Mucosa of descending colon (tissue), 3 donors: ENCODE data around the gene ASB16. TPM values are rescaled to one million over a fixed set of nuclear protein-coding genes. Genes with fewer than 3 reads are reported as not detected.

Source experiments
- ATAC-seq: fragments of 200-7000 bp; cut with Tn5 transposase; one replicate; pipeline ENCODE4 v1.9.1; 2020; ENCODE audit warnings: mild to moderate bottlenecking, moderate library complexity
- DNase-seq, 3 donors: peaks; one replicate each; pipeline ENCODE4 v3.0.0-alpha.2; 2020
- H3K36me3 ChIP-seq: fragments of 200-600 bp; one replicate; pipeline ENCODE4 v1.8.0; 2021; ENCODE audit warnings: low read depth, mild to moderate bottlenecking
- H3K4me1 ChIP-seq: fragments of 200-600 bp; one replicate; pipeline ENCODE4 v1.8.0; 2021; ENCODE audit warnings: low read depth, mild to moderate bottlenecking
- H3K4me3 ChIP-seq: fragments of 200-600 bp; one replicate; pipeline ENCODE4 v1.8.0; 2021; ENCODE audit warnings: mild to moderate bottlenecking
- H3K9me3 ChIP-seq: fragments of 200-600 bp; one replicate; pipeline ENCODE4 v1.8.0; 2021; ENCODE audit warnings: mild to moderate bottlenecking
- intact Hi-C, 2 donors: fragments of 100-400 bp; cut with DNase I in 1 of 2; cut with micrococcal nuclease in 1 of 2; formaldehyde crosslinking; loops; one replicate each; pipeline versions ENCODE4 v1.11.0 to v1.11.1; 2022; cut with DNase I, micrococcal nuclease
- total RNA-seq, 3 donors: library from RNA; stranded (reverse); fragmentation: NEBNext Ultra II Directional in 2 of 3; extraction: Animal tissue kit (Norgen Biotek cat#: 25700) in 2 of 3; gene quantifications; one replicate each; pipeline versions ENCODE4 v1.2.1 to v1.2.4, GENCODE V29; 2021 to 2023
- TF ChIP-seq, protein P1 (sequence below): fragments of 200-600 bp; IDR thresholded peaks from one replicate; pipeline ENCODE4 v1.8.0; 2022; ENCODE audit warnings: antibody characterized with exemption, mild to moderate bottlenecking
- donor health status: DM: no; HTN: no; CAD: no; lungs with moderate emphysema.
- donor health status: DM: no; HTN: no; CAD: no.
- donor health status: DM: no; HTN: yes; CAD: no.

The ASB16 gene
- total RNA-seq, 3 donors from 2014 or later, result 0.29 to 1.7 TPM; not detected in 1

- no peaks in the 10 kb centered on the region for H3K36me3 ChIP-seq
- H3K4me1 ChIP-seq, result peaks cover 29% of the 10 kb centered on the region
- TF ChIP-seq, protein P1, sequence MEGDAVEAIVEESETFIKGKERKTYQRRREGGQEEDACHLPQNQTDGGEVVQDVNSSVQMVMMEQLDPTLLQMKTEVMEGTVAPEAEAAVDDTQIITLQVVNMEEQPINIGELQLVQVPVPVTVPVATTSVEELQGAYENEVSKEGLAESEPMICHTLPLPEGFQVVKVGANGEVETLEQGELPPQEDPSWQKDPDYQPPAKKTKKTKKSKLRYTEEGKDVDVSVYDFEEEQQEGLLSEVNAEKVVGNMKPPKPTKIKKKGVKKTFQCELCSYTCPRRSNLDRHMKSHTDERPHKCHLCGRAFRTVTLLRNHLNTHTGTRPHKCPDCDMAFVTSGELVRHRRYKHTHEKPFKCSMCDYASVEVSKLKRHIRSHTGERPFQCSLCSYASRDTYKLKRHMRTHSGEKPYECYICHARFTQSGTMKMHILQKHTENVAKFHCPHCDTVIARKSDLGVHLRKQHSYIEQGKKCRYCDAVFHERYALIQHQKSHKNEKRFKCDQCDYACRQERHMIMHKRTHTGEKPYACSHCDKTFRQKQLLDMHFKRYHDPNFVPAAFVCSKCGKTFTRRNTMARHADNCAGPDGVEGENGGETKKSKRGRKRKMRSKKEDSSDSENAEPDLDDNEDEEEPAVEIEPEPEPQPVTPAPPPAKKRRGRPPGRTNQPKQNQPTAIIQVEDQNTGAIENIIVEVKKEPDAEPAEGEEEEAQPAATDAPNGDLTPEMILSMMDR, result no peak
- H3K9me3 ChIP-seq, result no peaks in the 10 kb centered on the region
- DNase-seq (peak; percentile 57 to 82 (median 79)), ATAC-seq (peak; percentile 9)
- H3K4me3 ChIP-seq, result peak within 1 kb of the TSS; percentile 95
- intact Hi-C loops, result loop anchor here (5.0 to 10.0 kb wide), 2 partner anchors 108 to 115 kb away; no protein-coding TSS in a partner anchor
These were observed 49.2 kb downstream of the ASB16 start, which contains the start of gene UBTF for GRCh38 chr17:44219616-44220212. TSS of gene UBTF (minus strand) at chr17:44219675. CDS start at chr17:44218229, 1,446 bp downstream.

DNA sequence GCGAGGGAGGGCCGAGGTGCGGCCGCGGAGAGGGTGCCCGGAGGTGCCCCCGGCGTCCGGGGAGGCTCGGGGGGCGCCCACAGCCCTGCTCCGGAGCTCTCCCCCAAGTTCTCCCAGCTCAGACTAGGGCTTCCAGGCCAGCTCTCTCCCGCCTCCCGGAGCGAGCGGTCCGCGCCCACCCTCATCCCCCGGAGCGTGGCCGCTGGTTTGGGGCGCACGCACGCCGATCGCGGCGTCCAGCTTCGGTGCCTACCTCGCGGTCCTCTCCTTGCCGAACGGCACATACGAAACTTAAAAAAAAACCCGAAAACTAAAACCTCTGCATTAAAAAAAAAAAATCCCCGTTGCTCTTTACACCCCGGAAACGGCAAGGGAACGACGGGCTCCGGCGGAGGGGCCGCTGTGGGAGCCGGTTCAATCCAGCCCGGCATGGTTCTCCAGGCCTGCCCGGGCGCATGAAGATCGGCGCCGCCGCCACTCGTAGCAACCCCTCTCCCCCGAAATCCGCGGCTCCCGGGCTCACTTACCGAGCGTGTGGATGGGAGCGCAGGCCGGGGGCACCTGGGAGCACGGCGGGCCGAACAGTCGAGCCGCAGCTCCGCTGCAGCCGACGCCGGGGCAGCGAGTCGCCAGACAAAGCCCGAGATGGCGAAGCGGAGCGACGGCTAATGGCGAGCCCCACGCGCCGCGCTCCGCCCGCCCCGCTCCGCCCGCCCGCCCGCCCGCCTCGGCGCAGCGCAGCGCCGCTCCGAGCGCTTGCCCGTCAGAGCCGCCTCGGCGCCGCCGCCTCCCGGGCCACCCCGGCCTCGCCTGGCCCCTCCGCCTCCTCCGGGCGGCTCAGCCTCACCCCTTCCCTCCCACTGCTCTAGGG is 49.9 kb downstream of the ASB16 start:
- intact Hi-C loops, result no loop called here
- Histone ChIP-seq H3K9me3 (no peaks in the 10 kb centered on the region), H3K36me3 (no peaks in the 10 kb centered on the region), H3K4me1 (peaks cover 29% of the 10 kb centered on the region), H3K4me3 (peak overlapping the region; percentile 95)
- TF ChIP-seq, protein P1, result no peak
- ATAC-seq, result peak; percentile 13
- peak; percentile 53 to 74 (median 72) for DNase-seq

- no peaks in the 10 kb centered on the region for H3K9me3 ChIP-seq
- H3K4me1 ChIP-seq, result peaks cover 29% of the 10 kb centered on the region
- ATAC-seq, result peak; percentile 39
- peak; percentile 81 to 85 (median 85) for DNase-seq
- no peaks in the 10 kb centered on the region for H3K36me3 ChIP-seq
- TF ChIP-seq, protein P1, result no peak
- peak overlapping the region; percentile 95 for H3K4me3 ChIP-seq
- intact Hi-C loops, result no loop called here
These were observed 50.8 kb downstream of the ASB16 start for GRCh38 chr17:44221084-44221861.

- peaks cover 29% of the 10 kb centered on the region for H3K4me1 ChIP-seq
- peak overlapping the region; percentile 95 for H3K4me3 ChIP-seq
- H3K36me3 ChIP-seq, result no peaks in the 10 kb centered on the region
- intact Hi-C loops, result no loop called here
- TF ChIP-seq, protein P1, result no peak
- DNase-seq, result peak in 1 of 3 donors; percentile 67
- ATAC-seq, result no peak
- no peaks in the 10 kb centered on the region for H3K9me3 ChIP-seq
These were observed 51.3 kb downstream of the ASB16 start for GRCh38 chr17:44221862-44222111.

DNA sequence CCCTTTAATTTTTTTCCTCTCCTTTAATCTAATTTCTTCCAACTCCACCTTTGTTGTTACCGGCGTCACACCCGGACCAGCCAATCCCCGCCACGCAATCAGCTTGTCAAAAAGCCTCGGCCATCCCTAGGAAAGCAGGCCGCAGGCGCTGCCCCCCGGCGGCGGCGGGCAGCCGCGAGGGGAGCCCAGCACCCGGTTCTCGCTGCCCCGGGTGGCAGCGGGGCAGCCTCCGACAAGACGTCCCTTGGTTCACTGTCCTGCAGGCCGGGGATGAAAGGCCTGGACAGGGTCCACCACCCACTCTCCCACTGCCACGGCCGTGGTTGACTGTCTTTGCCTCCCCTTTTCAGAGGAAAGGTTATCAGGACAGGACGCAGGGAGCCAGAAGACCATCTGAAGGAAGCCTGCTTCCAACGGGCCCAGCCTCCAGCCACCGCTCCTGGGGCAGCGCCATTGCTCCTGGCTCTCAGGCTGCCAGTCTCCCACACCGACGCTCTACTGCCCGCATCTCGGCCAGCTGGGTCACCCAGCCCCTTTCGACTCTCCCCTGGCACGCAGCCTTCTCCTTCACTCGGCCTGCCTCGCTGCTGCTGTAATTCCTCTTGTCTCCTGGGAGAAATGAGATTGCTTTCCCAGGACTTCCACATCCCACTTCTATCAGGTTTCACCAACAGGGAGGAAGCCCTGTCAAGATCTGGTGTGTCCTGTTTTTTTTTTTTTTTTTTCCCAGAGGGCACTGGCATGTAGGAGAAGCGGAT is 51.8 kb downstream of the ASB16 start:
- H3K4me3 ChIP-seq, result peak overlapping the region; percentile 95
- ATAC-seq, result peak; percentile 12
- TF ChIP-seq, protein P1, result no peak
- peak; percentile 84 to 88 (median 88) for DNase-seq
- H3K36me3 ChIP-seq, result no peaks in the 10 kb centered on the region
- peaks cover 28% of the 10 kb centered on the region for H3K4me1 ChIP-seq
- no peaks in the 10 kb centered on the region for H3K9me3 ChIP-seq
- intact Hi-C loops, result no loop called here
